NCI-H2029 treated with DMSO at 0.1 percent for 48 hours (cell line): ENCODE results near the gene DAD1.

Experiments used
- DNase-seq: peaks from one replicate; lab custom pipeline; 2025; lab: John Stamatoyannopoulos, UW

The DAD1 gene

DNA sequence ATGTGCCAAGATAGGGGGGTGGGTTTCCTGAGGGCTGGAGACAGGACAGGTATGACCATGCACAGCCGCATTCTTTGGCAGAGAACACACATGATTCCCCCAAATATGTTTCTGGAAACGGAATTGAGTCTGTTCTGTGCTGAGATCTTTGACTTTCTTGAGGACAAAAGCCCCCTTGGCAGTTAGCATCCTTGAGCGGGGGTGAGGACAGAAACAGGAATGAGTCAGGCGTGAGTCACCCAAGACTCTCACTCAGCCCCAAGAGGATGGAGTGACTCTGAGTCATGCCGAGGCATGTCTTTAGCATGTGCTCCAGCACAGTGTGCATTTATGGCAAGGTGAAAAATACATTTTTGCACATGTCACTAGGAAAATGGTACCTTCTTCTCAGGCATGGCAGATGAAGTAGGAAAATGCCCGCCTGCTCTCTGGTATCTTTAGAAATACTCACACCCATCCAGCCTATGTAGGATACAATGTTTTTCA lies 52.1 kb downstream of the DAD1 start:
- DNase-seq = no peak

DNA sequence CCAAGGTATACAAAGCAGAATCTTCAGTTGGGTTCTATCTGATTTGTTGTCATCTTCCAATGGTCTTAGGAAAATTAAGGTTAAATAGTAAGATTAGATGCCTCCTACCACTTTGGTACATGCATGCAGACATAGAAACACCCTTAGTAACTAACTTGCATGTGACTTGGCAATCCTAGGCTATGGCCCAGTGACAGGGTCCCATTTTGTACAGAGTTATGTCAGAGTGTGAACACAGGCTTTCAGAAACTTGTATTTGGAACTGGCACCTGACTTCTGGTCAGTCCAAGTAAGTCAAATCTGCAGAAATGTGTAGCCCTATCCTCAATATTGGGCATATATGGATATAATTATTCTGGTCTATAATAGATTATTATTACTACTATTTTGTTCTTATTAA lies 53.1 kb downstream of the DAD1 start:
- no peak for DNase-seq

DNA sequence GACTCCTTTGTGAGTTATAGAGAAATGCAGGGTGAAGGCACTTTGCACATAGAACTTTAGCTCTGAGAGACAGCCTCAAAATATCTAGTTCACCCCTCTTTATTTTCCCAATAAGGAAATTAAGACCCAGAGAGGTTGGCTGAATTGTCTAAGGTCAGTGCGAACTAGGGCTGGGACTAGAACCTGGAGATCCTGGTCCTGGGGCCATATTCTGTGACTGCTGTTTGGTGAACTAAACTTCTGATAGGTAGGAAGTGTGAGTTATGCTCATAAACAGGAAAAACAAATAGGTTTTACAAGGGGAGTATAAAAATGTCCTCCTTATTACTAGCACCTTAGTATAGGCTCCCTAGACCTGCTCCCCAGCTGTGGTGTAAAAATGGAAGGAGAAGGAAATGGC lies 53.9 kb downstream of the DAD1 start:
- no peak for DNase-seq

DNA sequence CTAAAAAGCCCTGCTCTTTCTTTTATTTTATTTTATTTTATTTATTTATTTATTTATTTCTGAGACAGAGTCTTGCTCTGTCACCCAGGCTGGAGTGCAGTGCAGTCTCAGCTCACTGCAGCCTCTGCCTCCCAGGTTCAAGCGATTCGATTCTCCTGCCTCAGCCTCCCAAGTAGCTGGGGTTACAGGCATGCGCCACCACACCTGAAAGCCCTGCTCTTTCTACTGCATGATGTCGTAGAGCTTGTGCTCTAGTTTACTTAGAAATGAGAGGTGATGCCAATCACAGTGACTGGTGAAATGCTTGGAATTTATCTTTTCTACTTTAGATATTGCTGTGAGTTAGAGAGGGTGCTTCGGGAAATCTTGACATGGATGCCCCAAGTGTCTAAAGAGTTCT lies 54.5 kb downstream of the DAD1 start:
- no peak for DNase-seq

DNA sequence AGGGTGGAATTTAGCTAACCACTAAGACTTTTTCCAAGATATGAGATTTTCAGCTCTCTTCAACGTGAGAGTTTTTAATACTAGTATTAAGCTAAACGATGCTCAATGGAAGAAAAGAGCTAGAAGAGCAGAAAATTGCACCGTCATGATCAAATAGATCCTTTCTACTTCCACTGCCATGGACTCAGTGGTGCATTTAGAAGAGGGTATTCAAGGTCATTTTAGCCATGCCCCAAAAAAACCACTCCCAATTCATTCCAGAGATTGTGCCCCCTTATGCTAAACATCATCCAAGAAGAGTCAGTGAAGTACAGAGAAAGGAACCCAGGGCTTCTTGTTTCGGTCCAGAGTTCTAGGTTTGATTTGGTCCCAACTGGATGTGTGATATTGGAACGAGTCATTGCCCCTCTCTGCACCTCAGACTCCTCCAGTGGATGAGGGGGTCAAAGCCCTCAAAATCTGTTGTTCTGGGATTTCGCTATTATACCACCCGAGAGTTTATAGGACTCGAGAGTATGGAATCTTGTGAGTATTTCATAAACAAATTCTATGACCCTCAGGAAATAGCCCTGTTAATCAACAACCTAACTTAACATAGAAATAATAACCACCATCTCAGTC lies 55.2 kb downstream of the DAD1 start:
- DNase-seq = no peak

DNA sequence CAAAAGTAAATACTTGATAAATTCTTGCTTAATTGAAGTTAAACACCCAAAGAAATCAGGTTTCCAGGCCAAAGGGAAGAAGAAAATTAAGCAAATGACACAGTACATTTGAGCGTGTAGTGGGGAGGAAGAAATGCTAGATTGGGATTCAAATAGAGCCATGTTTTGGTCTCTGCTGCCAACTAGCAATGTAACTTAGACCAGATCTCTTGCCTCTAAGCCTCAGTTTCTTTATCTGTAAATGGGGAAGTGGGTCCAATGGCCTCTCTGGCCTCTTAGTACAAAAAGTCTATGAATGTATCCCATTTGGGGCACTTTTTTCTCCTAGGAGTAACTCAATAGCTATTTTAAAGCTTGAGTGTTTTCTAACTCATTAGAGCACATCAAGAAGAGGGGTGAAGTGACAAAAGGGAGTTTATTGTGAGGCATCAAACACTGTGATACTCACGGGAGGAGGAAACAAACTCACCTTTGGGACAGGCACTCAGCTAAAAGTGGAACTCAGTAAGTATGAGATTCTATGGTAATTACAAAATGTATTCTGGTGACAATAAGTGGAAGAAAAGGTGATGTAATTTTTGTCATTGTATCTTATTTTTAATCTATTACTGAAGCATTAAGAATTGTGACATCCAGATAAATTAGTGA lies 55.8 kb downstream of the DAD1 start:
- no peak for DNase-seq

DNA sequence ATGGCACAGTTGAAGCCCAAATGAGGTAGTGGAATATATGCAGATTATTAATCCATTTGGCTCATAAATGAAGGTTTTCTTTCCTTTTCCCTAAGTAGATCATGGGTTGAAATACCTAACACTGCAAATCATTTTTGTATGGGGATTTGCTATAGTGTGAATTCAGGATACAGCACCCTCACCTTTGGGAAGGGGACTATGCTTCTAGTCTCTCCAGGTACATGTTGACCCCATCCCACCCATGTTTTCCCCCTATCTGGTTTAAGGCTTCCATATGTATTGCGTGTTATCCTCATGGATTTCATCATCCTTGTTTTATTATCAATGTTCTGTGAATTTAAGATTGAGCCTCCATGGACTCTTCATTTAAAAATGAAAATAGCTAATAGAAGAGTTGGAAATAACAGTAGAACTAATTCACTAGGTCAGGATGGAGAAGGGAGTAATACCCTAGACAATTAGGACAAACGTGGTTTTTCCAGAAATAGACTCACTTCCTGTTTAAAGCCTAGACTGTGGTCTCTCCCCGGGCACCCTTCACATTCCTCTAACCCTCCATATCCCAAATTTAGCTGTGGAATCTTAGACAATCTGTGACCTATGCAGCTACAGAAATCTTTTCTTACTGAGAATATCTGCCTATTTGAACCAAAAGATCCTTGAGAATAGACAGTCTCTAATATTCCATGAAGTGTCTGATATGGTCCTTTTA lies 56.5 kb downstream of the DAD1 start:
- no peak for DNase-seq

DNA sequence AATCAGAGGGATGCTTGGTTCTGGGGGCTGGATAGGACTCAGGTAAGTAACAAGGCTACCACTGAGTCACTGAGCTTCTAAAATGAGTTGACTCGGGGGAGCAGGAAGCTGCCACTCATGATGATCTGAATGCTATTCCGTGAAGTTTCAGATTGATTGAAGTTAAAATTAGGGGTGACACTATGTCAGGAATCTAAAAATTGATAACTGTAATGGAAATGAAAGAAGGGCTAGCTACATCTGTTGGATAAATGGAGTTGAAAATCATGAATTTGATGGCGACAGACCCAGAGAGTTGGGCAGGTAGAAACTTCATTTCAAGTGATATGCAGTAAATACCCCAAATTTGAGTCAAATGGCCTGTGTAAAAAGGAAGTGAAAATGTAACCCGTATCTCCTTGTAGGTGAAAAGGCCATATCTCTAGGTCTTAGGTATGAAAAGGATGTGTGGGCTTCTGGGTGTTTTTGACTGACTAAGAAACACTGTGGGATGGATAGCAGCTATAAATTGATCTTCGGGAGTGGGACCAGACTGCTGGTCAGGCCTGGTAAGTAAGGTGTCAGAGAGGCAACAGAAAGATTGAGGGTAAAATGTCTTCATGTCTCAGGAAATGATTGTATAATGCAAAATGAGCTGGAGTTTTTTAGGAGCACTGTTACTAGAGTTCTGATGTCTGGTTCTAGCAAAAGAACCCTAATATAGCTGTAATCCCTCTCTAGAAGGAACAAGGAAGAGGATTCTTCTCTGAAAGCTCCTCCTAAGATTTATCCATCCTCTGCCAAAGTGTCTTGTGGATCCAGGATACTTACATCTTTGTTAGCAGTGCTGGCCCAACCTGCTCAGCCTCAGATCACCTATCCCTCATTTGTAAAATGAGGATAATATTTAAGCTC lies 57.3 kb downstream of the DAD1 start:
- DNase-seq = no peak

DNA sequence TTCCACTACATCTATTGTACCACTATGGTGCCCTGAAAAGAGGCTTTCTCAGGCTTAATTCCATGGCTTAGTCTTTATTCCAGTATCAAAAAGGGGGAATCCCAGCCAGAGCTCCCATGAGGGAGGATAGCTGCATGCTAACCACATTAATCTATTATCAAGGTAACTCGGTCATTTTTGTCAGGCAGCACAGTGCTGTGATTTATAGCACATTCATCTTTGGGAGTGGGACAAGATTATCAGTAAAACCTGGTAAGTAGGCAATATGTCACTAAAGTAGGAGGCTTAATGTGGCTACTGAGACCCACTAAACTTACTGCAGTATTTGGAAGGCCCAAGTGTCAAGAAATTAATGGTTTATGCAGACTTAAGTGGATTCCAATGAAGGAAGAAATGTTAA lies 58.9 kb downstream of the DAD1 start:
- no peak for DNase-seq

DNA sequence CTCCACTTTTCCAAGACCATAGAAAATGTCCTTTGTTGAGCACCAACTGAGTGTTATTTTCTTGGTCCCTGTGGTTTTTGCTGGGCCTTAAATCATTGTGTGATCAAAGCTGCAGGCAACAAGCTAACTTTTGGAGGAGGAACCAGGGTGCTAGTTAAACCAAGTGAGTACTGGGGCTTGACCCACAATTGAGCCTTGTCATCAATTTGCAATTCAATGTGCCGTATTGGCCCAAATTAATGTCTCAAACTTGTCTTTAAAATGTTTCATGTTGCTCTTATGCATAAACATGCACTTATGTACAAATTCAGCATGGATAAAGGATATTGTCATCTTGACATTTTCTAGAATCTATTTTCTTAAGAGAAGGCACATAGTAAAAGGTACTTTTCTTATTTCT lies 62.3 kb downstream of the DAD1 start:
- DNase-seq = no peak

DNA sequence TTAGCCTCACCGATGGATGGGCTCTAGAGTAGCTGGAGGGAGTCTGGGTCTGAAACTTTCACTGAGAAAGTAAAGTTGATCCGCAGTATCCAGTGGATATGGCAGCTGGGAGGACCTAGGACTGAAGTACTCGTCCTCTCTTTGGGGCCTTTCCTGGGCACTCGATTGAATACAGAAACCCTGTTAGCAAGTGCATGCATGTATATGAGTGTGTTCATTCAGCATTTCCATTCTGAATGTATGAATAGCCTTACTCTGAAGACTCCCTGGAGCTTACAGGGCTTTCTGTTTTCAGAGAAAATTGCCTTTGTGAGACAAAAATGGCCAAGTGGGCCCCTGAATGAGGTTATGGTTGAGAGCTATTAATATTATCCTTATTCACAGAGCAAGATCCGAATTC lies 62.8 kb downstream of the DAD1 start:
- no peak for DNase-seq

DNA sequence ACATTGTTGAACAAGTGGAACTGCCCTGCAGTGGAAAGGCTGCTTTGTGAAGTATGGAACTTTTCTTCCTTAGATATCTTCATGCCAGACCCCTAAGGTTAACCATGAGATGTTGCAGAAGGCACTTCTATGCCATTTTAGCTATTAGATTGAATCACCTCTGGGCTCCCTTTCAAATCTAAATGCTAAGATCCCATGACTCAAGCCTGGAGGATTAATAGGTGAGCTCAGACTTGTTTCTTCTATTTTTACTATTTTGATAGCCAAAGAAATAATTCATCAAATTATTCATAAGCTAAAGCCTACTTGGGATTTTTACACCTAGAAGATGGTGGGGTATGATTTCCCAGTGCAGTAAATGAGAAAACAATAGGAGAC lies 64.3 kb downstream of the DAD1 start:
- DNase-seq = no peak

DNA sequence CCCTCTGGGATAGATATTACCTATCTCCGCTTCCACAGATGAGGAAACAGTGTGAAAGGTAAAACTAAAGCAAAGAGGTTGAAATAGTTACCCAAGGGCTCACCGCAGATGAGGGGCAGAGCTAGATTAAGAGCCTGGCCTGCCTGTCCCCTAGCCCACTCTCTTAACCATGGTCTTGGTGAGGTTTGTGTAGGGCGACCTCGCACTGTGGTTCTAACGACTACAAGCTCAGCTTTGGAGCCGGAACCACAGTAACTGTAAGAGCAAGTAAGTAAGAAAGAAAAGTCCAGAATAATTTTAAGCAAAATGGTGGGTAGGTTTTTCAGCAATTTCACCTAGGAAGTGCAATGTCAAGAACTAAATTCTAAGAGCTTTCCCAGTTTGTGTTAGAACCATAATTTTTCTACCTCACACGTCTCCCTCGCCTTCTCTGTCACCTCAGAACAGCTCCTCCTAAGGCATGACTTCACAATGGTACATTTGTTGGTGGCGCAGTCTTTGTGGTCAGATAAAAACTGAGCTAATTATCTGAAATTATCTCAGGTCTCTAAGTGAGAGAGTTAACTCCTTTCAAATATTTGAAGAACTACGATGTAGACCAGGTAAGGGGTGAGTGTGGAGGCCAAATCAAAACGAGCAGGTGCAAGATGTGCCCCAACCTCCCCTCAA lies 64.8 kb downstream of the DAD1 start:
- DNase-seq = no peak

DNA sequence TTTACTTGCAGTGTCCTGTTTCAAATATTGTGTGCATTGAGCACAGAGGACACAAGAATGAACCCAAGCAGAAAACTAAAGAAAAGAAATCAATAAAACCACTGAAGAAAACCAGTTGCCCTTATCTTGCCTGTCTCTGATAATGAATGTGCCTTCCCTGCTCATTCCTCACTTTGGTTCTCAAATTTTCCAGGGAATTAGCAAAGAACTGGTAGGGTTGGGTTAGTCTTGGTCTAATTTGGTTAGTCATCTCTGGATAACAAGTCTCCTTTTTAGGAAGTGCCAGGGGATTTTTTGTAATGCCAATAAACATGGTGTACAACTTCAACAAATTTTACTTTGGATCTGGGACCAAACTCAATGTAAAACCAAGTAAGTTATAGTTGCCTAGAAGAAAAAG lies 65.7 kb downstream of the DAD1 start:
- DNase-seq = no peak

DNA sequence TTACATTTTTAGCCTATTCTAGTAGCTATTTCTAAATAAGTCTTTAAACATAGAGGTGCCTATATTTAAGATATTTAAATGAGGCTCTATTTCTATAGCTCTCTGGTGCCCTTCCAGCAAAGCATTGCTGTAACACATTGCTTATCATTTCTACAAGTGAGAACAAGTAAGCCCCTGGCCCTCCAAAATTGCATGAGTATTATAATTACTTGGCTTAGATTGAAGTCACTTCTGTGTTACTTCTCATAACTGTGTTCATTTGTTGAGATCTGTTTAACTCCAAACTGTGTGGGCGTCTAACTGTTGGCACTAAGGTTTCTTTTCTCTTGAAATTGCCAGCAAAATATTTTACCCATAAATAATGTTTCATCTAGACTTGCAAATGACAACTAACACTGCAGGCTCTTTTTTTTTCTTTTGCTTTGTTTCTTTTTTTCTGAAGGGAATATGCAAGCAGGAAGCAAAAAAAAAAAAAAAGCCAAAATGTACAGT lies 66.5 kb downstream of the DAD1 start:
- no peak for DNase-seq

DNA sequence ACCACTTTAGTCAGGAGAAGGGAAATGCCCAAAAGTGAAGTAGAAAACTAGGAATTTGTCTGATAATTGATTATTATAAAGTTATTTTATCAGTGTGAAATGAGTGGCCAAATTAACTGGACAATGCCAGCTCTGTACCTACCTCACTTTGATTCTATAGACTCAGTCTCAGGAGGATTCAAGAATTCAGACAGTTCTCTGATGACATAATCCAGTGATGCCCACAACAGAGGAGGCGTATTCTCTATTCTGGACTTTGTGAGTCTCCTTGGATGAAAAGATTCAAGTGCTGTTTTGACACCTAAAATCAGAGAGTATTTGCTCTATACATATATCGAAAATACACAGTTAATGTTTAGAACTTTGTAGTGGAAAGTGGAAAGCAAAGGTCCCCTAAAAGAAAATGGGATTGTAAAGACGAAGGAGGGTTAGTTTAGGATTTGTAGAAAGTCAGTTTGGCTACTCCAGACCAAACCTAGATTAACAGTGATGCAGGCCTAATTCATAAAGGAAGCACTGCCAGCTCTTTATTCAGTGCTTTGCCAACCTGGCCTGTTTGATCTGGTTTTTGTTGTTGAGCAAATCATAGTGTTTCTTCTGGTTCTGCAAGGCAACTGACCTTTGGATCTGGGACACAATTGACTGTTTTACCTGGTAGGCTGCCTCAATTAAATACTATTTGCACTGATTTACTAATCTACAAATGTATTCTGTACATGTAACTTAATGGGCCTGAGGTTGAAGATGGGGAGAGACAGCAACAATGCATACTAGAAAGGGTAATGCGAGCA lies 67.4 kb downstream of the DAD1 start:
- no peak for DNase-seq

DNA sequence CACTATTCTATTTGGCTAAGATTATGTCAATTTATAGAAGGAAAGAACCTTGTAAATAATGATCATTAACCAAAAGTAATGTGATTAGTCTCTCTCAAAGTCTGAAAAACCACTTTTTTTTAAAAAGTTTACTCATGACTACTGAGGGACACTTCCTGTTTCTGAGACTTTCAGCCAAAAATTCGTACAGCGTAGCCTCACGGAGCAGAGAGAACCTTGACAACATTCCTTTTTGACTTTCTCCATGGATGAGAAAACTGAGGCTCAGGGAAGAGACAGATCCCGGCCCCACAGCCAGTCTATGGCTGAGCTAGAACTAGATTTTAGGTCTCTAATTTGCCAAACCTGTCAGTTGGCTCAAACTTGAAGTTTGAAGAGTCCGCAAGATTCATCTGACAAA lies 68.2 kb downstream of the DAD1 start:
- DNase-seq = no peak

DNA sequence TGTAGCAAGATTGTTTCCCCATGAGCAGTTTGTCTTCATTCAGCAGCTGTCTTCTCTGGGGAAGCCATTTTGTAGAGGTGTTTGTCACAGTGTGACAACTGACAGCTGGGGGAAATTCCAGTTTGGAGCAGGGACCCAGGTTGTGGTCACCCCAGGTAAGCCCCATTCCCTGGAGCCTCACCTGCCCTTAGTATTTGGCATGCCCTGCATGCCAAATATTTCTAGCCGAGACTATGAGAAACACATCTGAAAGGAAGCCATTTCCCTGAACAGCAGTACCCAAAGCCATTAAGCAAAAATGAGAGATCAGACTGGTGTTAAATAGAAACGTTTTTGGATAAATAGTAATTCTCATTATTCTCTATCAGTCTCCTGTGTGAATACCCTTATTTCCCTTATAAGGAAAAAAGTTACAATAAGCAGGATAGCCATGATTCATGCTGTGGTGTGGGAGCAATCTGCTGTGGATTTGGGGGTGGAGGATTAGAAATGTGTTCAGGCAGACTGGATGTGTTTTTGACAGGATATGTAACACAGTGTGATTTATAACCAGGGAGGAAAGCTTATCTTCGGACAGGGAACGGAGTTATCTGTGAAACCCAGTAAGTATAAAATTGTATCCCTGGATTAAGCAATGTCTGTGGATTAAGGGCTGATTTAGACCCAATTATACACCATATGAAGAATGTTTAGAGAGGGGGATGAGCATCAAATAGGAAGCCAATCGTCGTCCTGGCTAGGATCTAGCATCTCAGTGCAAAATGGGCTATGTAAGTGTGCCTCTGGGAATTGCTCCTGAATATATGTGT lies 68.9 kb downstream of the DAD1 start:
- DNase-seq = no peak

DNA sequence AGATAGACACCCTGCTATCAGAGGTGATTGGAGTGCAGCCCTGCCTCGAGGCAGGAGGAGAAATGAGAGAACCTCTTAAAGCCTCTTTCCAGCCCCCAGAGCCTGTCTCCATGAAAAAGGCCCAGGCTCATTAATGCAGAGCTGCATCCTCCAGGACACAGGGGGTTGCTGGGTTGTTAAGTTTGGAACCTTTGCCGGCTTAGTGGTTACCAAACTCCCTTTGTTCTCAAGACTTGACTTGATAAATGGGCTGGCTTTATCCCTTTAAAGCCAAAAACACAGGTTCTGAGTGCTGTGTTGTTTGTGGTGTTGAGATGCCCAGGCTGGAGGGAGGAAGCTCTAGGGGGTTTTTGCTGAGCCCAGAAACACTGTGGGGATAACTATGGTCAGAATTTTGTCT lies 71.0 kb downstream of the DAD1 start:
- DNase-seq = no peak

DNA sequence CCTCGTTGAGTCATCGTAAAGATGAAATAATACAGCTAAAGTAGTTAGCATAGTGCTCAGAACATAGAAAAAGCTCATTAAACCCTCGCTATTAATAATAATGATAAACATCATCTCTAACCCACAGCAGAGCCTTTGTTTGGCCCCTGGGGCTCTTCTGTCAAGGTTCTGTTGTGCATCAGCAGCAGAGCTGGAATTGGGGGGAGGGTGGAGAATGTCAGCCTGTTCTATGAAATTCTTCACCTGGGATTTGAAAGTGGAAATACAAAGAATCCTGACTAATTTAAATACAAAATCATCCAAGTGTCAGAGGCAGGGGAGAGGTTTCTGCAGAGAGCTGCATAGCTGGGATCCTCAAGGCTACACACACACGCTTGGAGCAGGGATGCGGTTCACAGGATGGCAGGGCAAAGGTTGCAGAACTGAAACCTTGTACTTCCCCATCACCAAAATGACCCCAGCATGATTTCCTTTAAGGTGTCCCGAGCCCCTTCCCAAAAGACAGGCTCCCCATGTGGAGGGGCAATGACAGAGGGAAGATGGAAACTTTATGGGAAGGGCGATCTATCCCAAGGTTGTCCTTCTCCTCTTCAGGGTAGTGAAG lies 71.8 kb downstream of the DAD1 start:
- no peak for DNase-seq
